Left lung (tissue), 10 donors: ENCODE results near the gene A4GALT. TPM values are rescaled to one million over a fixed set of nuclear protein-coding genes. Genes with fewer than 3 reads are reported as not detected.
A peak's percentile ranks its signal among the peaks of the same experiment; 100 is the strongest.

ENCODE experiments used
- ATAC-seq: fragments of 200-7000 bp; cut with Tn5 transposase; one replicate; pipeline ENCODE4 v1.9.1; 2020; ENCODE audit warnings: moderate library complexity
- DNase-seq, 4 donors: peaks; one replicate each; pipeline ENCODE4 v3.0.0-alpha.2; 2013 to 2020
- H3K27ac ChIP-seq, 2 donors: fragments of 200-600 bp; sonication (generic) in 1 of 2; one replicate each; pipeline versions ENCODE4 v1.5.0 to v1.8.0; 2020 to 2021
- H3K27me3 ChIP-seq, 2 donors: fragments of 200-600 bp; sonication (generic) in 1 of 2; one replicate each; pipeline versions ENCODE4 v1.5.0 to v1.8.0; 2020 to 2021
- H3K36me3 ChIP-seq, 2 donors: fragments of 200-600 bp; sonication (generic) in 1 of 2; one replicate each; pipeline versions ENCODE4 v1.5.0 to v1.8.0; 2020 to 2021
- H3K4me1 ChIP-seq, 2 donors: fragments of 200-600 bp; one replicate each; pipeline ENCODE4 v1.8.0; 2021
- H3K4me3 ChIP-seq, 2 donors: fragments of 200-600 bp; sonication (generic) in 1 of 2; one replicate each; pipeline versions ENCODE4 v1.5.0 to v1.8.0; 2020 to 2021; ENCODE audit warnings: mild to moderate bottlenecking in 1 of 2
- H3K9me3 ChIP-seq, 2 donors: fragments of 200-600 bp; sonication (generic) in 1 of 2; one replicate each; pipeline versions ENCODE4 v1.5.0 to v1.8.0; 2020 to 2021
- intact Hi-C, 2 donors: fragments of 100-400 bp; cut with DNase I; formaldehyde crosslinking; loops; one replicate each; pipeline versions ENCODE4 v1.11.2 to v1.14.2; 2022
- polyA plus RNA-seq, 6 donors: library from polyadenylated mRNA; unstranded; fragments of 120-200 nt; gene quantifications; one replicate each; pipeline ENCODE4 v1.2.1, GENCODE V29; 2013; ENCODE audit not compliant: insufficient read length in 6 of 6
- total RNA-seq, 2 donors: library from RNA; stranded (reverse); fragmentation: NEBNext Ultra II Directional; extraction: Animal tissue kit (Norgen Biotek cat#: 25700); gene quantifications; one replicate each; pipeline ENCODE4 v1.2.1, GENCODE V29; 2021
- TF ChIP-seq, protein P1 (sequence below), 2 donors: fragments of 200-600 bp; sonication (generic) in 1 of 2; IDR thresholded peaks; one replicate each; pipeline versions ENCODE4 v1.5.0 to v1.8.0; 2021; ENCODE audit warnings: antibody characterized with exemption in 2 of 2
- donor health status: DM: no; HTN: yes; CAD: no.
- donor health status: DM: no; HTN: no; CAD: no.

A4GALT gene
- total and polyA plus RNA-seq, 8 donors = 1.9 to 21.3 (median 2.7) TPM

DNA sequence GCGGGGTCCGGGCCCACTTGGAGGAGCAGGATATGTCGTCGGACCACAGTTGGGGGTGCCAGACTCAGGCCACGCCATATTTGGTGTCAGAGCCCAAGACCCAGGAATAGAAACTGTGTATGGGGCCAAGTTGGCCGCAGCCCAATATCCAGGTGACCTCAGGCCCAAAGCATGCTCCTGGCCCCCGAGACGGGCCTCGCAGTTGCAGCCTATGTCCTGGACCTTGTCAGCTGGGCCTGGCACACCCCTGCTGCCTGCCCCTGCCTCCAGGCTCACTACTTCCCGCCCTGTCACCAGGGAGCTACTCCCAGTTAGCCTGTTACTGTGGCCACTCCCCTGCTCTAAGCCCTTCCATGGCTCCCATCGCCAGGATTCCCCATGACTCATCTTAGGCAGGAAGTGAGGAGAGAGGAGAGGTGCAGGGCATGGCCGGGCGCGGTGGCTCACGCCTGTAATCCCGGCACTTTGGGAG lies 23.1 kb downstream of the A4GALT start:
- peaks cover 4 to 15% of the 10 kb centered on the region in 2 donors for H3K4me1 ChIP-seq
- no peak for DNase-seq
- no peaks in the 10 kb centered on the region for H3K27me3 ChIP-seq
- intact Hi-C loops = no loop called here
- no peak overlapping the region for H3K4me3 ChIP-seq
- H3K36me3 ChIP-seq = peaks cover 0 to 7% of the 10 kb centered on the region in 2 donors
- H3K9me3 ChIP-seq = no peaks in the 10 kb centered on the region
- TF ChIP-seq, protein P1, sequence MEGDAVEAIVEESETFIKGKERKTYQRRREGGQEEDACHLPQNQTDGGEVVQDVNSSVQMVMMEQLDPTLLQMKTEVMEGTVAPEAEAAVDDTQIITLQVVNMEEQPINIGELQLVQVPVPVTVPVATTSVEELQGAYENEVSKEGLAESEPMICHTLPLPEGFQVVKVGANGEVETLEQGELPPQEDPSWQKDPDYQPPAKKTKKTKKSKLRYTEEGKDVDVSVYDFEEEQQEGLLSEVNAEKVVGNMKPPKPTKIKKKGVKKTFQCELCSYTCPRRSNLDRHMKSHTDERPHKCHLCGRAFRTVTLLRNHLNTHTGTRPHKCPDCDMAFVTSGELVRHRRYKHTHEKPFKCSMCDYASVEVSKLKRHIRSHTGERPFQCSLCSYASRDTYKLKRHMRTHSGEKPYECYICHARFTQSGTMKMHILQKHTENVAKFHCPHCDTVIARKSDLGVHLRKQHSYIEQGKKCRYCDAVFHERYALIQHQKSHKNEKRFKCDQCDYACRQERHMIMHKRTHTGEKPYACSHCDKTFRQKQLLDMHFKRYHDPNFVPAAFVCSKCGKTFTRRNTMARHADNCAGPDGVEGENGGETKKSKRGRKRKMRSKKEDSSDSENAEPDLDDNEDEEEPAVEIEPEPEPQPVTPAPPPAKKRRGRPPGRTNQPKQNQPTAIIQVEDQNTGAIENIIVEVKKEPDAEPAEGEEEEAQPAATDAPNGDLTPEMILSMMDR (IDR thresholded peaks at IDR 0.05) = no peak
- peak overlapping the region in 1 of 2 donors; percentile 9 for H3K27ac ChIP-seq
- ATAC-seq = peak; percentile 68

GRCh38 chr22:42696331-42696967 lies 24.2 kb downstream of the A4GALT start:
- TF ChIP-seq, protein P1 (IDR thresholded peaks at IDR 0.05) = no peak
- peaks cover 0 to 11% of the 10 kb centered on the region in 2 donors for H3K36me3 ChIP-seq
- no peak overlapping the region for H3K27ac ChIP-seq
- ATAC-seq = no peak
- DNase-seq = peak in 1 of 4 donors; percentile 34
- H3K4me1 ChIP-seq = peaks cover 4 to 15% of the 10 kb centered on the region in 2 donors
- H3K27me3 ChIP-seq = no peaks in the 10 kb centered on the region
- H3K9me3 ChIP-seq = no peaks in the 10 kb centered on the region
- no peak overlapping the region for H3K4me3 ChIP-seq
- intact Hi-C loops = no loop called here

DNA sequence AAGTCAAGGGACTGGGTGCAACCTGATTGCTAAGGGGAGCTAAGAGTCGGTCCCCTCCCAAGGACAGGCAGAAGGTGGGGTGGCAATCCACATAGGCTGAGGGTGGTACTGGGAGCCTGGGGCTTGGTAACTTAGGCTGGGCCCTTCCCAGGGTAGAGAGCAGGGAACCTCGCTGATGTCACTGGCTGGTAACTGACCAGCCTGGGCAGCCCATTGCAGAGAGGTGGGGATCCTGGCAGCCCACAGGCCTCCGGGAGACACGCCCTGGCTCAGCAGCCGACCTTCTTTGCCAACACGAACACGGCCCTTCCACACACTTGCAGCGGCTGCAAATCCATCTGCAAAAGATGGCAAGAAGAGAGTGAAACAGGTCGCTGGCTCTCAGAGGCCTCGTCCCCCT lies 25.4 kb downstream of the A4GALT start:
- H3K27me3 ChIP-seq = no peaks in the 10 kb centered on the region
- peaks cover 4 to 15% of the 10 kb centered on the region in 2 donors for H3K4me1 ChIP-seq
- intact Hi-C loops = no loop called here
- ATAC-seq = no peak
- no peak overlapping the region for H3K27ac ChIP-seq
- TF ChIP-seq, protein P1 (IDR thresholded peaks at IDR 0.05) = no peak
- H3K9me3 ChIP-seq = no peaks in the 10 kb centered on the region
- H3K4me3 ChIP-seq = no peak overlapping the region
- peak in 1 of 4 donors; percentile 47 for DNase-seq
- peaks cover 0 to 11% of the 10 kb centered on the region in 2 donors for H3K36me3 ChIP-seq

- Histone ChIP-seq H3K4me1 (peaks cover 5 to 19% of the 10 kb centered on the region in 2 donors), H3K36me3 (peaks cover 0 to 11% of the 10 kb centered on the region in 2 donors), H3K27ac (no peak overlapping the region), H3K4me3 (no peak overlapping the region), H3K9me3 (no peaks in the 10 kb centered on the region), H3K27me3 (no peaks in the 10 kb centered on the region)
- no peak for ATAC-seq
- DNase-seq = peak in 1 of 4 donors; percentile 51
- intact Hi-C loops = no loop called here
- TF ChIP-seq, protein P1 (IDR thresholded peaks at IDR 0.05) = no peak
Observed at GRCh38 chr22:42693763-42694683, 26.6 kb downstream of the A4GALT start.
